GM19455 (cell line): ENCODE results near the gene PATJ.
"Not testable (repeated sequence)": the region's sequence is repeated elsewhere in the genome, so short reads cannot be mapped to it uniquely, and the experiment has no call there.

Source experiments
- ATAC-seq: cut with Tn5 transposase; IDR thresholded peaks from one replicate; pipeline ENCODE4 v1.9.1; 2021; ENCODE audit not compliant: unreplicated experiment

PATJ gene

DNA sequence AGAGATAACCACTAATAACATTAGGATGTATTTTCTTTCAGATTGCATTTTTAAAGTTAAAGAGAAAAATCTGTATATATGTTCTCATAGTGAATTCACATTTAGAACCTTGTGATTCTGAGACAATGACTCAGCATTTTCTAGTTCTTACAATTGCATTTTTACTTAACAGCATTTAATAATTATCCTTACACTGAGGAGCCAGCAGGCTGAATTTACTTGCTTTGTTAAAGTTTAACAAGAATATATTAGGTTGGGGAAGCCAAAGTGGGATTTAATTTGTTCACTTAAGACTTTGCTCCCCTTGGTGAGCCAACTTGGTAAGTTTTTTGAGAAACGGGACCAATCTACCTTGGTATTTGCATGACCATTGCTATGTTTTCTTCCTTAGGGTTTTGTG lies 4.5 kb downstream of the PATJ start:
- no peak for ATAC-seq

DNA sequence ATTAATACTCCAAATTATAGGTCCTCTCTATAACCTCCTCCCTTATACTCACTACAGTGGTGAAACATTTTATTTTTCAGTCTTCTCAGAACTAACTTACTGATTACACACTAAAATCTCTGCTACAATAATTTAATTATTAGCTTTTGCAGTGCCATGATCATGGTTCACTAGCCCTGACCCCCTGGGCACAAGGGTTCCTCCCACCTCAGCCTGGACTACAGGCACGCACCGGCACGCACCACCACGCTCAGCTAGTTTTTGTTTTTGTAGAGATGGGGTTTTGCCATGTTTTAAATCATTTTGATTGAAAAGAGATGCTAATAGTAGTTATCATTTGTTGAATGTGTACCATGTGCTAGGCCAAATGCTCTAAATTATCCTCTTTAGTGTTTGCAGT lies 6.3 kb downstream of the PATJ start:
- ATAC-seq, result no peak

DNA sequence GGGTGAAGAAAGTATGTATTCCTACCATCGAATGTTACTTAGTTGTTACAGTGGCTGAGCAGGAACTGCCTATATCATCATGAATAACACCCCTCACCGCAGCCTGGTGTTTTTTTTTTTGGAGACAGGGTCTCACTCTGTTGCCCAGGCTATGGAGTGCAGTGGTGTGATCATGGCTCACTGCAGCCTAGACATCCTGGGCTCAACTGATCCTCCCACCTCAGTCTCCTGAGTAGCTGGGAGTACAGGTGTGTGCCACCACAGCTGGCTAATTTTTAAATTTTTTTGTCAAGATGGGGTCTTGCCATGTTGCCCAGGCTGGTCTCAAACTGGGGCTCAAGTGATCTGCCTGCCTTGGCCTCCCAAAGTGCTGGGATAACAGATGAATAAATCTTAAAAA lies 7.3 kb downstream of the PATJ start:
- no peak for ATAC-seq

DNA sequence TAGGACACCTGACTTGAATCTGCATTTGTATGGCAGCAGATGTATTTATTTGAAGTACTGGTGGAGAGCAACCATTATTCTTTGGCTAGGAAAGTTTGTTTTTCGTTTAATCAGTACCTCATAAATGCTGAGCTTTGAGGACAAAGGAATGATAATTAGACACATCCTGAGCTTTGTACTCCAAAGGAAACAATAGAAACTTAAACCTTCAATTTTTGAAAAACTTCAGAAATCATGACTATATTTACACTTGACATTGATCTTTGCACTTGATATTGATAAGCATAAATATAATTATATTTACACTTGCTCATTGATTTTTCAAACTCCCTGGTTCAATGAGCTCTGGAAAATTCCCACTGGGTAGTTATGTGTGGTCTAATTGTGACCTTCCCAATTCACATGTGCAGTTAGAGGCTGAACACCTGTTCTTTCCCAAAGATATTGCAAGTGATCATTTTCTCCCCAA lies 10.7 kb downstream of the PATJ start:
- no peak for ATAC-seq

DNA sequence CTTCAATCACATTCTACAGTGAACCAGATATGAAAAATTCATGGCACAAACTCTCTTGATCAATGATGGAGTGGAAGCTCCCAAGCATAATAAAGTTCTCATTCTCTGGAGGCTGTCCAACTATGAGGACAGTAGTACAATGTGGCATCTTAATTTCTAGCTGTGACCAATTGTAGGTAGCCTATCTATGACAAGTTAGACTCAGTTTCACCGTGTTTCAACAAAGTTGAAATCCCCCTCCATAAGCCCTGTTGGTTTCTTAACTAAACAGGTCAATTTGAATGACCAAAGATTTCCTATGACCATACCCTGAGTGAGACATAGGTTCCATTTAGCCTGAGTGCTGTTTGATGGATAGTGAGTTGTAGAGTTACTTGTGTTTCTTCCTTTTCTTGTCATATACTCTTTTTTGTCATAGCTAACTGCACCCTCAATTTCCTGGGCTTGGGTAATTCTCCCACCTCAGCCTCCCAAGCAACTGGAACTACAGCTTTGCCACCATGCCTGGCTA lies 11.8 kb downstream of the PATJ start:
- ATAC-seq, result no peak

DNA sequence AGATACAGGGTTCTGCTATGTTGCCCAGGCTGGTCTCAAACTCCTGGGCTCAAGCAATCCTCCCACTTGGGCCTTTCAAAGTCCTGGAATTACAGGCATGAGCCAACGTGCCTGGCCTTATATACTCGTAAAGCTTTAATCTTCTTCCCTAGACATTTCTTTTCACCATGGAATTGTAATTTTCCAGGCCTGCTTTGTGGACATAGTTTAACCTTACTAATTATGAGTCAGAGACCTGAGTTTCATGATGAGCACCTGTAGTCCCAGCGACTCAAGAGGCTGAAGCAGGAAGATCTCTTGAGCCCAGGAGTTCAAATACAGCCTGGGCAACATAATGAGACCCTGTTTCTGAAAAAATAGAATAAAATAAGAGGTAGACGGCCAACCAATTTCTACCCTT lies 12.3 kb downstream of the PATJ start:
- ATAC-seq, result no peak

DNA sequence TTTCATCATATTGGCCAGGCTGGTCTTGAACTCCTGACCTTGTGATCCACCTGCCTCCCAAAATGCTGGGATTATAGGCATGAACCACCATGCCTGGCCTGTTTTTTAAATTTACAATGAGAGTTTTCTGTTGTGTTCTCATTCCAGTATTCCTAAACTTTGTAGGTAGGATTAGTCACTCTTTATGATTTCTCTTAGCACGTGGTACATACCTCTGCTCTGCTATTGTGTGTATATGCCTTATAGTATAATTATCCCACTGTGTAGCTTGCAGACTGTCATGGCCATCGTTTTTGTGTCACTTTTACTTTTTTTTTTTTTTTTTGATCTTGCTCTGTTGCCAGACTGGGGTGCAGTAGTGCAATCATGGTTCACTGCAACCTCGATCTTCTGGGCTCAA lies 14.5 kb downstream of the PATJ start:
- ATAC-seq, result no peak

DNA sequence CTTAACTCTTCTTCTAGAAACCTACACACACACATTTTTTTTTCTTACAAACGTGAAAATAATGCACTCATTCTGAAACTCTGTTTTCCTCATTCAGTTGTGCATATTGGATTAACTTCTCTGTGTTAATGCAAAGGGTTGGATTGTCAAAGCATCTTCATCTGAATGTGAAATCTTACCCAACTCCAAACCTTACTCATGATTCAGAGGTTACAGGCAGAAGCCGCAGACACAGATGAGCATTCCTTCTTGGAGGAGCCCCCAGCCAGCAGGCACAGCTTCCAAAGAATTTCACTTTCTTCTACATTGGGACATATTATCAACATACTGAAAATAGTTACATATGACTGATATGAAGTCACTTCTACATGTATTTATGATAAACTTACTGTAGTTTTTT lies 15.7 kb downstream of the PATJ start:
- no peak for ATAC-seq

DNA sequence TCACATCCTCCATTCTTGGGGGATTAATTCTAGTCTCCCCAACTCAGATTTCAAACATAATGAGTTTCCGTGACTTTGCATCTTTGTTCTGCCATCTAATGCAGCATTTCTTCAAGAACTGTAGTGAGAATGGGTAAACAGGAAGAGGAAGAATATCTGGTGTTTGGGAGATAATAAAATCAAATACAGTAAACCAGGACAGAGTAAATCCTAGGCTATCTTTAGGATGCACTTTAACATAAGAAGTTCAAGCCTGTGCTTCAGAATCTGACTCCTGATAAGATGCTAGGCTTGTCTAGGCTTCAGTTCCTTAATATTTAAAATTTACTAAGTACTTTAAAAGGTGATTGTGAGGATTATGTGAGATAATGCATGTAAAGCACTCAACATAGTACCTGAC lies 27.9 kb downstream of the PATJ start:
- no peak for ATAC-seq

DNA sequence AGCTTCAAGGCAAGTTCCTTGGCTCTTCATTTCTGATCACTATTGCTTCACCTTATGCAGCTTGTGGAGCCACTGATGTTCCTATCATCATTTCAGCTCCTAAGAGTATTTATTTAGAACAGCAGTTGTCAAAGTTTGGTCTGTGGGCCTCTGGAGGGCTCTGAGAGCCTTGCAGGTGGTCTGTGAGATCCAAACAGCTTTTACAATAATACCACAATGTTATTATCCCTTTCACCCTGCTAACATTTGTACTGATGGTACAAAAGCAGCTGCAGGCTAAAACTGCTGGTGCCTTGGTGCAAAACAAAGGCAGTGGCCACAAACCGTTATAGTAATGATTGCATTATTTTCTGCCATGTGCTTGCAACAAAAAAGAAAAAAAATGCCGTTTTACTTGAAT lies 33.8 kb downstream of the PATJ start:
- ATAC-seq, result no peak

DNA sequence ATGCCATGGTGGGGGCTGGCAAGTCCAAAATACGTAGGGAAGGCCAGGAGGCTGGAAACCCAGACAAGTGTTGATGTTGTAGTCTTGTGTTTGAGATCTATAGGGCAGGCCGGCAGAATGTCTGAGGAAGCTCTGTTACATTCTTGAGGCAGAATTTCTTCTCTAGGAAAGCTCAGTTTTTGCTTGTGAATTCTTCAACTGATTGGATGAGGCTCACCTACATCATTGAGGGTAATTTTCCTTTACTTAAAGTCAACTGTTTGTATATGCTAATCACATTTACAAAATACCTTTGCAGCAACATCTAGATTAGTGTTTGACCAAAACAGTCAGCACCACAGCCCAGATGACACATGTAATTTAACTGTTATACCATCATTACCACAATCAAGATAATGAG lies 37.0 kb downstream of the PATJ start:
- no peak for ATAC-seq

DNA sequence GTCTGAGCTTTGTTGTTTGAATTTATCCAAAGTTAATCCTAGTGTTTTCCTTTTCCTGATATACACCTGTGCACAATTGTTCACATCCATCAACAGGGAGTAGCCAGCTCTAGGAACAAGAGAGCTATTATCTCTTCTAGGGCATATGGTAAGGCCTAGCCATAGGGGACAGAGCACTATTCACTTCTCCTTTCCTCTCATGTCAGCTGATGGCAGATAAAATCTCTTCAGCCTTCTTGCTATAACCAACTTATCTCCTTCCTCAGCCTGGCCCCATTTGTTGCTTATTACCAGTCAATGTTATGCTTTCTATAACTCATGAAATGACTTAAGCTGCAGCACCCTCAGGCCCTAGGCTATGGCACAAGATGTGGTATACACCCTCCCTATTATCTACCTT lies 38.9 kb downstream of the PATJ start:
- no peak for ATAC-seq

DNA sequence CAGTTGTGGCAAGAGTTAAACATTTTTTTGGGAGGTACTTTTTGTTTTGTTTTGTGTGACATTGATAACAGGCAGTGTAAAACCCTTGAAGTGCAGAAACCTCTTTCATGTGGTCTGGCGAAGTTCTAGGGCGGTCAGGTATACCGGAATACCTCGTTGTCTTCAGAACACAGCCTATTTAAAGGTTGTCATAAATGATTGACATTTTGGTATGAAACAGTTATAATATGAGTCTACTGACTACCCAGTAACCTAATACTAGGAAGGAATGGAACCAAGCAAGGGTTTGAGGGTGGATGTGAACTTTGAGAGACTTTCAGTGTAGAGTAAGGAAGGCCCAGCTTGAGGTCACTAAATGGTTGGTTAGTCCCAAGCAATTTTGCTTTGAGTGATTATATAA lies 40.5 kb downstream of the PATJ start:
- ATAC-seq, result peak; percentile 53

DNA sequence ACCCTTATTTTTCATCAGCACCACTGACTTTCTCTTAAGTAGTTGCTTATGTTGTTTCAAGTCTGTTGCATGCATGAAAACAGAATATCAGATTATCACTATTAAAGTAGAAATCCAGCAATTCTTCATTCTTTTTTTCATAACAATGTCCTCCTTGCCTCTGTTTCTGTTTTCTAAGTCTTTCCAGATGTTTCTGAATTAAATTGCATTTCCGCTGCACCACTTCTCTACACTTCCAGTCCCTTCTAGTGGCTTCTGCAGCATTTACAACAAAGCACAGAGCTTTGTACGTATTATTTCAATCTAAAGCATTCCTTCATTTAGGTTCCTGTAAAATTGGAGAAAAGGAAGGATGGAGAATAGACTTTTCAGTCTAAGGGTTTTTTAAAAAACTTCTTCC lies 42.4 kb downstream of the PATJ start:
- ATAC-seq, result no peak

DNA sequence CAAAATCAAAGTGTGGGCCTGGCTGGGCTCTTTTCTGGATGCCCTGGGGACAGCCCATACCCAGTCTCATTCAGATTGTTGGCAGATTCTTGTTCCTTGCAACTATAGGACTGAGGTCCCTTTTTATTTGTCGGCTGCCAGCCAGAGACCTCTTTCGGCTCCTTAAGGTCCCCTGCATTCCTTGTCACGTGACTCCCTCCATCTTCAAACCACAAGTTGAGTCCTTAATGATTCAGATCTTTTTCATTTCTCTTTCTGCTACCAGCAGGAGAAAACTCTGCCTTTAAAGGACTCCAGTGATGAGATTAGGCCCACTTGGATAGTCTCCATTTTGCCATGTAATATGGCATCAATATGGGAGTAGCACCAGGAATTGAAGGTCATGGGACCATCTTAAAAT lies 48.6 kb downstream of the PATJ start:
- ATAC-seq, result no peak

DNA sequence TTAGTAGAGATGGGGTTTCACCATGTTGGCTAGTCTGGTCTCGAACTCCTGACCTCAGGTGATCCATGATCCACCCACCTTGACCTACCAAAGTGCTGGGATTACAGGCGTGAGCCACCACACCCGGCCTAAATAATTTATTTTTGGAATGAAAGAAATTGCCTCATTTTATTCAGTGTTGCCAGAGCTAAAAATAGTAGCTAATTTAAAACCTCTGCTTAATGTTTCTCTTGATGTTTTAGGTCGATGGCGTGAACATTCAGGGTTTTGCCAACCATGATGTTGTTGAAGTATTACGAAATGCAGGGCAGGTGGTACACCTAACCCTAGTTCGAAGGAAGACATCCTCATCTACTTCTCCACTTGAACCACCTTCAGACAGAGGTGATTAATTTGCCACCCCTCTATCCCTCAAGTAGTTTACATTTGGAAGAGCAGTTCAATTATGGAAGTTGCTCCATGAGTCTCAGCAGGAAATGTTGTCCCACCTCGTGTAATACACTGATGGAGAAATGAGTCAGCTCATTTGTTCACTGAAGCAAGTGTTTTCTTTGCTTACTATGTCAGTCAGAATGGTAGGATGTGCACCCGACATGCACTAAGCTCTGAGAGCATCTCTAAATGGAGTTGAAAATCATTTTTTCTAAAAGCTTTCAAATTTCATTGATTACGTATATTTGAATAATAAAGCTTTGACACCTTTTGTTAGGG lies 54.9 kb downstream of the PATJ start:
- ATAC-seq, result no peak

DNA sequence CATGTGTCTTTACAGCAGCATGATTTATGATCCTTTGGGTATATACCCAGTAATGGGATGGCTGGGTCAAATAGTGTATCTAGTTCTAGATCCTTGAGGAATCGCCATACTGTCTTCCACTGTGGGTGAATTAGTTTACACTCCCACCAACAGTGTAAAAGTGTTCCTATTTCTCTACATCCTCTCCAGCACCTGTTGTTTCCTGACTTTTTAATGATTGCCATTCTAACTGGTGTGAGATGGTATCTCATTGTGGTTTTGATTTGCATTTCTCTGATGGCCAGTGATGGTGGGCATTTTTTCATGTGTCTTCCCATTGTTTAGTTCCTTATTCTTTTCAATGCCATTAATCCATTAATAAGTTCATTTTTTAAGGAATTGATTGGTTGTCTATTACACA lies 58.8 kb downstream of the PATJ start:
- ATAC-seq, result not testable (repeated sequence)

DNA sequence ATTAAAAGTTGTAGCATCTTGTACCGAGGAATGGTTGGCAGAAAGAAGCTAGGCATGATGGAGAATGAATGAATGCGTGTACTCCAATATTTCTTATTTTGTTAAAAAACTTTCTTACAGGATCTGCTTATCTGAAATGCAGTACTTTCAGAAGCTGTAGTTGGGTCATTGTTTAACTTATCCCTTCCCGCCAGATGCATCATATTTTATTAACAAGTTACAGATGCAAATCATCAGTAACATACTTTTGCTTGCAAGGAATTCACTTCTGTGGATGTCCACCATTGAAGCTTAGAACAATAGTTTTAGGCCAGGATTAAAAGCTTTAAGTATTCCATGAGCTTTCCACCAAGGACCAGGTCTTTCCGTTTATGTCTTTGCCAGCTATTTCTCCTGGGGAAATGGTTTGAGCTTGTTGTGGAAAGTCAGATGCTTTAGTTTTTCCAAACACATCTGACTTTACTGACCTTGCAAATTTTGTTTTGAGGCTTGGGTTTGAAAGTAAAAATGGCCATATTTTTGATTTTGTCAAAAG lies 65.4 kb downstream of the PATJ start:
- ATAC-seq, result no peak

DNA sequence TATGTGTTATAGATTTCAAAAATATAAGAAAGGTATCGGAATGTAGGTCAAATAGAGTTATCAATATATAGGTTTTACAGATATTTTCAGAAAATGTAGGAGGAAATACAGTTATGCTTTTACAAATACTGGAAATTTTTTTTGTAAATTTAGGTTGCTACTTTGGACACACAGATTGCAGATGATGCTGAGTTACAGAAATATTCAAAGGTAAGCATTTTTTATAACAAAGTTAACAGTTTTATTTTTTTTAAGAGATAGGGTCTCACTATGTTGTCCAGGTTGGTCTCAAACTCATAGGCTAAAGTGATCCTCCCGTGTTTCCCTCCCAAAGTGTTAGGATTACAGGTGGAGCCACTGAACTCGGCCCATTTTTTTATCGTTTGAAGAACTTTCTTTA lies 66.0 kb downstream of the PATJ start:
- ATAC-seq, result no peak

DNA sequence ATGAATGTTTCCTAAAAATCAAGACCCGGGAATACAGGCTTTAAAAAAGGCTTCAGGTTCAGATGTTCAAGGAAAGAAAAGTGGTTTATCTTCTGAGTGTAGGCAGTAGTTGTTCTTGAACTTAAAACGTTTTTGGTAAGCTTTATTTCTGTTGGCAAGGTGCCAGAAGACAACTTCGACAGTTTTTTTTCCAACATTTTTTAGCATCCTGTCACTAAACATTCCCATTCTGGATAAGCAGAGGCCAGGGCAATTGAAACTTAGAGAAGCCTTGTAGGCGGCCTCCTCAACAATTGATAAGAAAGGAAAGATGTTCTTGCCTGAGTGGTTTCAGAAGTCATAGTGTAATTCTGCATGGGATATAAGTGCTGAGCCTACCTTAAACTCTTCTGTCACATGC lies 66.7 kb downstream of the PATJ start:
- no peak for ATAC-seq

DNA sequence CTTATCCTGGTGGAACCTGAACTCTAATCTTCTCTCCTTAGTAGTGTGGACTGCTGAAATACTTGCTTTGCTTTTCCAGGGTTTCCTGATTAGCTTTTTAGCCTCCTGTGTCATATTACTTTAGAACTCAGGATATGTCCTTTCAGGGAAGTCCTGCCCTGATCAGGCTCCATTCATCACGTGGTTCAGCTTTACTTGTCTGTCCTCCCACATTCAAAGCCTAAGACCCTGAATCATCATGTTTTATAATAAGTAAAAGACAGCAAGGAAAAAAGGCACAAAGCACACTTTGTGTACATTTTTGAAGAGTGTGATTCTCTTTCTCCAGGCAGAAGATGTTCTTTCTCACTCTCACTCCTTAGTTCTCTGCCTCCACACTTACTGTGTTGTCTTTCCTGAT lies 70.6 kb downstream of the PATJ start:
- no peak for ATAC-seq

DNA sequence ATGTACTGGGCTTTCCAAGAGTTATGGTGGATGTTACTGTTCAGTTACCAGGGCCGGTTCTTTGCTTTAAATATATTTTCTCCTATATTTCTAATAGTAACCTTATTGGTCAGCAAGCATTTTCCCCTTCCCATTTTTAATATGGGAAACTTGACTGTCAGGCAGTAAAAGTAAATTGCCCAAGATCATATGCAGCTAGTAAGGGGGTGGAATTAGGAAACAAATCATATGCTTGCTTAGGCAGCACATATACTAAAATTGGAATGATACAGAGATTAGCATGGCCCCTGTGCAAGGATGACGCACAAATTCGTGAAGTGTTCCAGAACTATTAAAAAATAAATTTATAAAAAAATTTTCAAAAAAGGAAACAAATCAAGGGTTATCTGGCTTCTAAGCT lies 73.9 kb downstream of the PATJ start:
- ATAC-seq, result no peak

DNA sequence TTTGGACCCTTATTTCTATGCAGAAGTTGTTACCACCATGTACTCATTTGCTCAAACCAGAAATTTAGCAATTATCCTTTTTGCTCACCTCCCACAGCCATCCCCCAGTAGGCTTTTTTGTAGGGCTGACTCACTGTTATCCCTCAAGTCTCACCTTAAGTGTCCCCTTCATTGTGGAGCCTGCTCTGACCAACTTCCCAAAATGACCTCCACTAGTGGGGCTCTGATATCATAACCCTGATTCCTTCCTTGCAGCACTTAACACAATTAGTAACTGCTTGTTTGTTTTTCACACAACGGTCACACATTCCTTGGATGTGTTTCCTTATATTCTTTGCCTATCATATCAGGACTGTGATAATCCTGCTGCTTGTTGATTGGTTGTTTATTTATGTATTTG lies 76.7 kb downstream of the PATJ start:
- no peak for ATAC-seq
